ENCODE results near the gene WWOX.

DNA sequence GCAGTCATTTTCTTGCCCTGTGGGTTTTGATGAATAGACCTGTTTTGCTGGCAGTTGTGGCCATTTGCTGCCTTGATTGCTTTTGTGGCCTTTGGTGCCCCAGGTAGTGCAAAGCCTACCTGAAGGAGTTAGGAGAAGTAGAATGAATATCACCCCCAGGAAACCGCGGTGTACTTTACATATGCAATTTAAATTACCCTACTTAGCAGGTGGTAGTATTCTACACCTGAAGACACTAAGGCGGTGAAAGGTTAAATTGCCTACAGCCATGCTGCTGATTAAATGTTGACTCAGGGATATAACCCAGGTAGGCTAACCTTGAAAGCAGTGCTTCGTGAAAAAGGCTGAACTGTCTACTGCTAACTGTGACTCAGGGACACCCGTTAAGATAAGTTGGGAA, 27.2 kb upstream of the WWOX start:
- TF ChIP-seq, protein P1, sequence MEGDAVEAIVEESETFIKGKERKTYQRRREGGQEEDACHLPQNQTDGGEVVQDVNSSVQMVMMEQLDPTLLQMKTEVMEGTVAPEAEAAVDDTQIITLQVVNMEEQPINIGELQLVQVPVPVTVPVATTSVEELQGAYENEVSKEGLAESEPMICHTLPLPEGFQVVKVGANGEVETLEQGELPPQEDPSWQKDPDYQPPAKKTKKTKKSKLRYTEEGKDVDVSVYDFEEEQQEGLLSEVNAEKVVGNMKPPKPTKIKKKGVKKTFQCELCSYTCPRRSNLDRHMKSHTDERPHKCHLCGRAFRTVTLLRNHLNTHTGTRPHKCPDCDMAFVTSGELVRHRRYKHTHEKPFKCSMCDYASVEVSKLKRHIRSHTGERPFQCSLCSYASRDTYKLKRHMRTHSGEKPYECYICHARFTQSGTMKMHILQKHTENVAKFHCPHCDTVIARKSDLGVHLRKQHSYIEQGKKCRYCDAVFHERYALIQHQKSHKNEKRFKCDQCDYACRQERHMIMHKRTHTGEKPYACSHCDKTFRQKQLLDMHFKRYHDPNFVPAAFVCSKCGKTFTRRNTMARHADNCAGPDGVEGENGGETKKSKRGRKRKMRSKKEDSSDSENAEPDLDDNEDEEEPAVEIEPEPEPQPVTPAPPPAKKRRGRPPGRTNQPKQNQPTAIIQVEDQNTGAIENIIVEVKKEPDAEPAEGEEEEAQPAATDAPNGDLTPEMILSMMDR (conservative IDR thresholded peaks at IDR 0.05; ENCODE audit: low read depth, low read length), result no peak
- TF ChIP-seq EZH2 (IDR thresholded peaks at IDR 0.05; ENCODE audit: low read length, unreplicated experiment), result no peak
